ENCODE results near the gene RBPMS2.

The RBPMS2 gene

DNA sequence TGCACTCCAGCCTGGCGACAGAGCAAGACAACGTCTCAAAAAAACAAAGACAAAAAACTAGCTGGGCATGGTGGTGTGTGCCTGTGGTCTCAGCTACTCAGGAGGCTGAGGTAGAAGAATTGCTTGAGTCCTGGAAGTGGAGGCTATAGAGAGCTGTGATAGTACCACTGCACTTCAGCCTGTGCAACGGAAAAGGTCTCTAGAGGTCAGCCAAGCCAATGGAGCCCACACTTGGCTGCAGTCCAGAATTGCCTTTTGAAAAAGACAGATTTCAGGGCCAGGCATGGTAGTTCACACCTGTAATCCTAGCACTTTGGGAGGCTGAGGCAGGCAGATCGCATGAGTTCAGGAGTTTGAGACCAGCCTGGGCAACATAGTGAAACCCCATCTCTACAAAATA, 8.4 kb upstream of the RBPMS2 start:
- no peak for DNase-seq (ENCODE audit: low read depth, low spot score)

DNA sequence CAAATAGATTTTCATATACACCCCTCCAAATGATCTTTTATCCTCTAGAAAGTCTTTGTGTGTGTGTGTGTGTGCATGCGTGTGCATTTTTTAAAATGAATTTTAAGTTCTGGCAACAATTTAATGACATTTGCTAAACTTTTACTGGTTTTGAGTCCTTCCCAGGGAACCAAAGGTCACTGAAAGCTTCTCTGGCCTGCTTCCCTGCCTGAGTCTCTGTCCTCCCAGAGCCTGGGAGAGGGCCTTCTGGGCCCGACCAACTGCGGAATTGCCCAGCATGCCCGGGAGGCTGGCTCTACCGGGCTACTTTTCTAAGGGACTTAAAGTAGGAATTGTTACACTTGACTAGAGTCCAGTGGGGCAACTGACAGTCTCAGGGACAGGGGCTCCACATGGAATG, 7.4 kb upstream of the RBPMS2 start:
- no peak for DNase-seq (ENCODE audit: low read depth, low spot score)

DNA sequence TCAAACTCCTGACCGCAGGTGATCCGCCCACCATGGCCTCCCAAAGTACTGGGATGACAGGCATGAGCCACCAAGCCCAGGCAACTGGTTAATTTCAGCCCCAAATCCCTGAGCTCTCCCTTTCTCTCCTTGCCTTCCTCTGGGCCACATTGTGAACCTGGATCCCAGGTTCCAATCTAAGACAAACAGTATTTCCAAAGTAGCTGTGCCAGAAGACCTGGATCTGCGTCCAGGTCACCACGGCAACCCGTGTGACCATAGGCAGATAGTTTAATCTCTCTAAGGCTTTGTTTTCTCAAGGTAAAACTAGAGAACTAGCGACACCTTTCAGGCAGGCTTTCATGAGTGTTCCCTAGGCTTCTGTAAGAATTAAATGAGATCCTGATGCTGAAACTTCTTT, 5.9 kb upstream of the RBPMS2 start:
- no peak for DNase-seq (ENCODE audit: low read depth, low spot score)

DNA sequence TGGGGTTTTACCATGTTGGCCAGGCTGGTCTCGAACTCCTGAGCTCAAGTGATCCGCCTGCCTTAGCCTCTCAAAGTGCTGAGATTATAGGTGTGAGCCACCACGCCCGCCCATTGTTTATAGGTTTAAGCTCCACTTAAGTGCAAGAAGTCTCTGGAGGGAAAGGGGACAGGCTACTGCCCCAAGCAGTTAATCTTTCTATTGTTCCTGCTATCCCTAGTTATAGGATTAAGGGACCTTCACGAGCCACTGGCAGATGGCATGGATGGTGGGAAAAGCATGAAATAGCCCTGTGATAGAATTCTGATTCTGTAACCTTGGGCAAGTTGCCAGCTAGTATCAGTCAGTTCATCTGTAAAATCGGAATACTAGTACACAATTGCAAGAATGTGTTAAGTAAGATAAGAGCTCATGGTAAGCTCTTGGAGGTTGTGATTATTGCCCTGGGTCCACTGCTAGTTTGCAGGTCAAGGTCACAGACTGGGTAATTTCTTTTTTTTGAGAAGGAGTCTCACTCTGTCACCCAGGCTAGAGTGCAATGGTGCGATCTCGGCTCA, 5.3 kb upstream of the RBPMS2 start:
- DNase-seq (ENCODE audit: low read depth, low spot score), result no peak

GRCh38 chr15:64779630-64780029, 4.2 kb upstream of the RBPMS2 start:
- no peak for DNase-seq (ENCODE audit: low read depth, low spot score)

- no peak for DNase-seq (ENCODE audit: low read depth, low spot score)
Observed at GRCh38 chr15:64779024-64779423, 3.6 kb upstream of the RBPMS2 start.

DNA sequence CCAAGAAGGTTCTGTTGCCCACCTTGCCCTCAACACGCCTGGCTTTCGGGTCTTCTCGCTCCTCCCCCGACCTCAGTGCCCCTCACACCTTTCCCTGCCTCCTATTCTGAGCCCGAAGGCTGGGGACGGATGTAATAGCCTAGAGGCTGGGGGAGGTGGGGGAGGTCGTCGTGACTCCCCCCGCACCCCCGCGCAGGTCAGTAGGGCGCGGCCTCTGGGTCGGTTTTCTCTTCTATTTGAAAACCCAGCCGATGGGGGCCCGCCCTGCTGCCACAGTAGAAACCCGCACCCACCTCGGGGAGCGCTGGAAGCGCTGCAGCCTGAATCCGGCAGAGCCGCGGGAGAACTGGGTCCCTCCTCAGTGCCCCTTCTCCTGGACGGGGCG, 1.0 kb upstream of the RBPMS2 start:
- DNase-seq (ENCODE audit: low read depth, low spot score), result peak; percentile 44

DNA sequence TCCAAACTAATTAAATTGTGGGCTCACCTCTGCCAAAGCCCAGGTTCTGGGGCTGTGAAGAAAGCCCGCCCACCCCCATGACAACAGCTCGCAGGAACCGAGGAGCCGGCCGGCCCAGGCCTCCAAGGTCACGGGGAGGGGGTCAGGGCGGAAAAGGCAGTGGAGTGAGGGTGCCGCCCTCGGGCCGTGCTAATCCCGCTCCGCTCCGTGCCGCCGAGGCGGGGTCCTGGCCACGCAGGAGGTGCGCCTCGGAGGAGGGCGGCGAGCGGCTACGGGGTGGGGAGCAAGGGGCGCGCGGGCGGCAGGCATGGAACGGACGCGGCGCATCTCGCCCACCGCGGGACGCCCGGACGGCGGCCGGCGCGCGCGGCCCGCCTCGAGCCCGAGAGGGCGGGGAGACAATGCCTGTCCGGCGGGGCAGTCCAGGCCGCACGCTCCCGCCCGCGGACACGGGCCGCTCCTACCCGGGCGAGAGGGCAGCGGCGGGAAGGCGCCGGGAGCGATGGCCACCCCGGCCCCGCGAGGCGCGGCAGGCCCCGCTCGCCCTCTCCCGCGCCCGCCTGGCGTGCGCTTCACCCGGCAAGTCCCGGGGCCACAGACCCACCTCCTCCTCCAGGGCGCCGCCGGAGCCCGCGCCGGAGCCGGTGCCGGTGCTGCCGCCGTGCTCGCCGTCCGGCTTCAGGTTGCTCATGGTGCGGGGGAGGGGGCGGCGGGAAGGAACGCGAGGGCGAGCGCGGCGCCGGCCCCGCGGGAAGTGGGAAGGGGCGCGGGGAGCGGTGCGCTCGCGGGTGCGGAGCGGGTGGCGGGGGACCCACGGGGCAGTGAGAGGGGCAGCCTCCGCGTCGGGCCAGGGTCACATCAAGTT, 528 bp downstream of the RBPMS2 start:
- DNase-seq (ENCODE audit: low read depth, low spot score), result peak; percentile 44

- peak; percentile 56 for DNase-seq (ENCODE audit: low read depth, low spot score)
Observed at GRCh38 chr15:64774037-64774628, 1.3 kb downstream of the RBPMS2 start.

DNA sequence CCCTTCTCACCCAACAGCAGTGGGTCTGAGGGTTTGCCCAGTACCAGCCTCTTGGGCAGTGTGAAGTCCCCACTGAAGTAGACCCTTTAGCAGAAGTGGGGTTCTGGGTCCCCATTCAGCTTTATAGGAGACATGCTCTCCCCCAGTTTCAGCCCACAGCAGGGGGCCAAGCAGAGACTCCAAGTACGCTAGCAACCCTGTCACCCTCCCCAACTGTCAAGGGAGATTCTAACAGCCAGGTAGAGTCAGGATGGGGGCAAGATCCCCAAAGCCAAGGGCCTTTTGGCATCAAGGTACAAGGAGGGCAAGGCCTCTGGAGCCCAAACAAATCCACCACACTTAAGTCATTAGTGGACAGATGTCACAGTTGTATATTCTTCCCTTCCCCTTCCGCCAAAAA, 1.8 kb downstream of the RBPMS2 start:
- no peak for DNase-seq (ENCODE audit: low read depth, low spot score)

DNA sequence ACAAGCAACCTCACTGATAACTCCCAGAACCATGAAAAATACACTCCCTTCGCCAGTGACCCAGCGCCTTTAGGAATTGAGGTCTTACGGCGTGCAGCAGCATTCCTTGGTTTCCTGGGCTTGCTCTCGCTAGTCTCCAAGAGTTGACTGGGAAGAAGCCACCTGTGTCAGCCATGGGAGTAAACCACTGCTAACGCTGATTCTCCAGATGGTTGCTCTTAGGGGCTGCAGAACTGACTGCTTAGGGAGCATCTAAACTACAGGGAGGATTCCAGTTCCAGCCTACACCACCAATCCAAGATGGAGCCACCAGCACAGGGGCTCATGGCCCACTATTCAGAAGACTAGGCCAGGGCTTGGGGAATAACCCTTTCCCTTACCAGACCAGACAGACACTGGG, 2.4 kb downstream of the RBPMS2 start:
- DNase-seq (ENCODE audit: low read depth, low spot score), result peak; percentile 23

DNA sequence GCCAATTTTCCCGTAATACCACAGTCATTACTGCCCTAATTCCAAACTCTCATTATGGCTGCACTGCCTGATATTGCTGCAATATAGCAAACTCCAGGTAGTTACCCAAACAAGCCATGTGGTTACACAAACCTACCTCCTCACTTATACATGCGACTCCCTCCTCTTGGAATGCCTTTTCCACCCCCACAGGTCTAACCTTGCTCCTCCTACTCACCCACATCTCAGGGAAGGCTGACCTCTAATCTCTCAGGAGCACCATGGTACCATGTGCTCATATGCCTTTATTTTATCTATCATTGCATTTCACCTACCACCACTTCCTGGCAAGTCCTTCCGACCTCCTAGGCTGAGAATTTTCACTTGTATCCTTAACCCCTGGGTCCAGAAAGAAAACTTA, 2.9 kb downstream of the RBPMS2 start:
- peak; percentile 30 for DNase-seq (ENCODE audit: low read depth, low spot score)

GRCh38 chr15:64770626-64771025, 4.8 kb downstream of the RBPMS2 start:
- no peak for DNase-seq (ENCODE audit: low read depth, low spot score)

DNA sequence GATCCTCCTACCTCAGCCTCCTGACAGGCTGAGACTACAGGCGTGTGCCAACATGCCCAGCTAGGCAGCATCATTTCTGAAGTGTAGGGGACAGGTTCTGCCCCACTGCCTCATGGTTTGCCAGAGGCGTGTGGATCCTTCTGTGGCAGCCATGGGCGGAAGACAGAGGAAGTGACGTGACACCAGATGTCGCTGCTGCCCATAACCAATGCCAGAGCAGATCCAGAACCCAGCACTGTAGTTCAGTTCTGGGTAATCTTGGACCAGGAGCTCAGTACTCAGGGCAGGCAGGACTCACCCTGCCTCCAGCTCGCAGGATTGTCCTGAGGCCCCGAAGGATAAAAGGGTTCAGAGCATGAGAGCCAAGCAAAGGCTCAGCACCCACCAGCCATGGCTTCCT, 8.2 kb downstream of the RBPMS2 start:
- DNase-seq (ENCODE audit: low read depth, low spot score), result no peak

DNA sequence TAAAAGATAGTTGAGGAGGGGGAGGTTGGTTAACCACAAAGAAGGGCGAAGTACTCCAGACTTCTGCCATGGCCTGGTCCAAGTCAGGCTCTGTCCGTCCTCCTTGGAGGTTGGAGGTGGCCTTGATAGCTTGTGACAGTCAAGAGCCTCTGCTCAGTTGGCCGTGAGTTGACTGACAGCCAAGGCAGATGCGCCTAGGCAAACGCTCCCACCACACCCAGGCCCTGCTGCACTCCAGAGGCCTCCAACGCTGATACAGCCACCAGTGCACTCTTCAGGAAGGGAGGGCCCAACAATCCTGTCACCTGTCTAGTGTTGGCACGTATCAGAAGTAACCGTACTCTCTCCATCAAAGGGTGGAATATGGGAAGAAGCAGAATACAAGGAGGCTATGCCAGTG, 9.3 kb downstream of the RBPMS2 start:
- no peak for DNase-seq (ENCODE audit: low read depth, low spot score)

GRCh38 chr15:64763874-64764273, 11.5 kb downstream of the RBPMS2 start:
- no peak for DNase-seq (ENCODE audit: low read depth, low spot score)

DNA sequence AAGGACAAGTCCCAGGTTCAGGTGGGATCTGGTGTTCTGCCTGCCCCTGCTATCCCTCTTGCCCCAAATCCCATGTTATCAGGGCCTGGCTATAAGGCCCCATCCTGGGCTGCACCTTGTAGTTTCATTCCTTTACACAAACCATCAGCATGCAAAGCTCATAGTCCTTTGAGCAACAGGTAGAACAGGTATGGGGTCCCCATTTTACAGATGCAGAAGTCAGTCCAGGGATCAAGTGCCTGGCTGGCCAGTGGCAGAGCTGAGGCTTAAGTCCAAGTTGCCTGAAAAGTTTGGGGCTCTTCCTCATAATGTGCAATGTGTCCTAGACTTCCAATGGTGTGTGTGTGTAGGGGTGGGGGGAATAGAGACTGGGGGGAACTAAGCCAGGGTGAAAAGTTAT, 11.9 kb downstream of the RBPMS2 start:
- no peak for DNase-seq (ENCODE audit: low read depth, low spot score)

DNA sequence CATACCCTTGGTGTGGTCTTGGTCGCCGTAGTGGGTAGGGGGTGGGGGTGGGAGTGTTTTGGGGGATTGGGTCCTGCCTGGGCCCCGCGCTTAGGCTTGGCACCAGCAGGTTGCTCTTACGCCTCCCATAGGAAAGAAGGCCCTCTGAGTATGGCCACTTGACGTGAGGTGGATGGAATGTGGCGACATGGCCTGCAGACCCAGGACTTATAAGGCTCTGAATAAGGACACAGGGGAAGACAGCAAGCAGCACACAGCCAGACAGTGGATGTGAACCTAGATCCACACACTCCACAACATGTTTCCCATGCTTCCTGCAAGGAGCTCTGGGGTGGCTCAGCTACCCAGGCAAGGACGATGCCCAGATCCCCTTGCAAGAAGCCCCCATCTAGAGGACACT, 12.4 kb downstream of the RBPMS2 start:
- no peak for DNase-seq (ENCODE audit: low read depth, low spot score)

DNA sequence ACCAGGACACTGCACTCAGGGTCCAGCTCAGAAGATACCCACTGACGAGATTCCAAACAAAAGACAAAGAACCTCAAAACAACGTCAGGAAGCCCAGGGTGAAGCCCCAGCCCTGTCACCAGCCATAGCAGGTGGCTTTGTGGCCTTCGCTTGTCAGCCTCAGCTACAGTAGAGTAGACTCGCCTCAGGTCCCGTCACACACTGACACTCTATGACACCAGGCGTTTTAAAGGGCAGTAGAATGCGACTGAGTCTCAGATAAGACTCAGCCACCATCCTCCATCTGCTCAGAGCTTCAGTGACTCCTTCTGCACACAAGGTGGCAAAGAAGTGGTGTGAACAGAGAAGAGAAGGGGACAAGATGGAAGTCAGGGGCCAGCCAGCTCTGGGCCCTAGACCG, 12.8 kb downstream of the RBPMS2 start:
- no peak for DNase-seq (ENCODE audit: low read depth, low spot score)

GRCh38 chr15:64761156-64761555, 14.2 kb downstream of the RBPMS2 start:
- DNase-seq (ENCODE audit: low read depth, low spot score), result no peak

GRCh38 chr15:64760056-64760455, 15.3 kb downstream of the RBPMS2 start:
- DNase-seq (ENCODE audit: low read depth, low spot score), result no peak

DNA sequence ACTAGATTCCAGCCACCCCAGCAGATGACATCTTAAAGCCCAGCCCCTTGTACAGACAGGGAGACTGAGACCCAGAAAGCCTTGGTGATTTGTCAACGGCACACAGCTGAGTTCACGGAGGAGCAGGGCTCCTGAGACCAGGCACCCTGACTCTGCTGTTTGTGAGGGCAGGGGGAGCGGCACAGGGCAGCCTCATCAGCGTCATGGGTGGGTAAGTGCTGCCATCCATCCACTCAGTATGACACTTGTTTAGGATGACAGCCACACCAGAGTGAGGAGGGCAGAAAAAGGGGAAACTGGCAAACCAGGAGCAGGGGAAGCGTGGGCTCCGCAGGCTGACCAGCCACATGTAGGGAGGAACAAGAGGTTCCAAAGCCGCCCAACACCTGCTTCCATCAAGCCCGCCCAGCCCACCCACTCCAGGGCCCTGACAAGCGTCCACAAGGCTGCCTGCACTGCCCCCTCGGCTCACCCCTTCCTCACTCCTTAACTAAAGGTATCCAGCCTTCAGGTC, 19.9 kb downstream of the RBPMS2 start:
- DNase-seq (ENCODE audit: low read depth, low spot score), result no peak
